Epithelial cell of proximal tubule (primary cell): ENCODE measurements around the gene TNFAIP8. TPM values are rescaled to one million over a fixed set of nuclear protein-coding genes. Genes with fewer than 3 reads are reported as not detected.

Experiments
- DNase-seq: peaks from one replicate; pipeline ENCODE4 v3.0.0-alpha.2; 2011; ENCODE audit warnings: low read depth
- H3K4me3 ChIP-seq: 2 replicates; pipeline ENCODE4 v1.5.1; 2011; ENCODE audit warnings: low read depth, mild to moderate bottlenecking, low read length
- total RNA-seq: library from RNA; depleted of rRNA; stranded (reverse); fragments of >200 nt; gene quantifications from 2 replicates; pipeline ENCODE4 v1.2.3, GENCODE V29; 2015
- TF ChIP-seq, protein P1 (sequence below): conservative IDR thresholded peaks from 2 replicates; pipeline ENCODE4 v1.5.1; 2012; ENCODE audit warnings: low read depth, mild to moderate bottlenecking, low read length

The TNFAIP8 gene
- total RNA-seq, 1 donor from 2014 or later = 60.9 TPM

DNA sequence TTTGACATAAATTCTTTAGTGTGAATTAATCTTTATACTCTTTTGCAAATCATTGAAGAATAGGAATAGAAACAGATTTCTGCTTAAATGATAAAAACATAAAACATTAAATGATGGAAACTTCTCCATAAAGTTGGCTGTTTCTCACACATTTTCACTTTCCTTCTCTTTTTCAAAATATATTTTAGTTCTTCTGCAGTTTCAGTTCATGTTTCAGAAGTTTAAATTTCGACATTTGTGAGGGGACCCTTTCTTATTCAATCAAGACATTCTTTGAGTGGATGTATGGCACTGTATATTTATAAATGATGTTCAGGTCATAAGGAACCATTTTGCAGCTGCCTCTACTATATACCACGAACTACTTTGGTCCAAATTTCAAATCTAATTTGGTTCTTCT is 34.6 kb downstream of the TNFAIP8 start:
- no peak for DNase-seq
- TF ChIP-seq, protein P1, sequence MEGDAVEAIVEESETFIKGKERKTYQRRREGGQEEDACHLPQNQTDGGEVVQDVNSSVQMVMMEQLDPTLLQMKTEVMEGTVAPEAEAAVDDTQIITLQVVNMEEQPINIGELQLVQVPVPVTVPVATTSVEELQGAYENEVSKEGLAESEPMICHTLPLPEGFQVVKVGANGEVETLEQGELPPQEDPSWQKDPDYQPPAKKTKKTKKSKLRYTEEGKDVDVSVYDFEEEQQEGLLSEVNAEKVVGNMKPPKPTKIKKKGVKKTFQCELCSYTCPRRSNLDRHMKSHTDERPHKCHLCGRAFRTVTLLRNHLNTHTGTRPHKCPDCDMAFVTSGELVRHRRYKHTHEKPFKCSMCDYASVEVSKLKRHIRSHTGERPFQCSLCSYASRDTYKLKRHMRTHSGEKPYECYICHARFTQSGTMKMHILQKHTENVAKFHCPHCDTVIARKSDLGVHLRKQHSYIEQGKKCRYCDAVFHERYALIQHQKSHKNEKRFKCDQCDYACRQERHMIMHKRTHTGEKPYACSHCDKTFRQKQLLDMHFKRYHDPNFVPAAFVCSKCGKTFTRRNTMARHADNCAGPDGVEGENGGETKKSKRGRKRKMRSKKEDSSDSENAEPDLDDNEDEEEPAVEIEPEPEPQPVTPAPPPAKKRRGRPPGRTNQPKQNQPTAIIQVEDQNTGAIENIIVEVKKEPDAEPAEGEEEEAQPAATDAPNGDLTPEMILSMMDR = no peak
- no peak overlapping the region for H3K4me3 ChIP-seq

DNA sequence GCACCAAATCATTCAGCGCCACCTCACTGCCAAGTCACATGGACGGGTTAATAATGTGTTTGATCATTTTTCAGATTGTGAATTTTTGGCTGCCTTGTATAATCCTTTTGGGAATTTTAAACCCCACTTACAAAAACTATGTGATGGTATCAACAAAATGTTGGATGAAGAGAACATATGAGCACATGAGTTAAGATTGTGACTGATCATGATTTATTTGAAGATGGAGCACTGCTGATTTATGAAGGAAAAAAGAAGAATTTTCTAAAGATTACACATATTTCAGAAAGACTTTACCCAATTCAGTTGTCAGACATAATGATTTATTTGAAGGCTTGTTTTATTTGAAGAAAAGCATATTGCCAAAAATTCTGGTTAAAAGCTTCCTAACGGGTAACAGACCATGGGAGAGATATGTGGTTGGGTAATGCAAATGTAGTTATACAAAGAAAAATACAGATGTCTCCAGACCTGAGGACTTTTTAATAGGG is 37.4 kb downstream of the TNFAIP8 start:
- no peak for DNase-seq
- no peak overlapping the region for H3K4me3 ChIP-seq
- TF ChIP-seq, protein P1 = no peak

DNA sequence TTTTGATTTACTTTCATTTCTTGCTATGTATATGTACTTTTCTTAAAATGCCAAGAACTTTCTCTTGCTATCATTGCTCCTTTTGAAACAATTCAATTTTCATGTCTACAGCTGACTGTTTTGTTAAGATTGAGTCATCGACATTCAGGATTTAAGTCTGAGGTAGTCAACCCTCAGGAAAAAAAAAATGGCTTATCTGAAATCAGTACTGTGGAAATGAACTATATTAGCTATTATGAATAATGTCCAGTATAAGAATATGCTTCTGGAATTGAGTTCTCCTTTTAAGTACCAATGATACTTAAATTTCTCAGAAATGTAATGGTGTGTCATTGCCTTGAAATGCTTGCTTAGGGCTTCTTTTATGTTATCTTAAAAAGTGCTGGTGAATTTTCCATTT is 37.9 kb downstream of the TNFAIP8 start:
- TF ChIP-seq, protein P1 = no peak
- H3K4me3 ChIP-seq = no peak overlapping the region
- DNase-seq = no peak

DNA sequence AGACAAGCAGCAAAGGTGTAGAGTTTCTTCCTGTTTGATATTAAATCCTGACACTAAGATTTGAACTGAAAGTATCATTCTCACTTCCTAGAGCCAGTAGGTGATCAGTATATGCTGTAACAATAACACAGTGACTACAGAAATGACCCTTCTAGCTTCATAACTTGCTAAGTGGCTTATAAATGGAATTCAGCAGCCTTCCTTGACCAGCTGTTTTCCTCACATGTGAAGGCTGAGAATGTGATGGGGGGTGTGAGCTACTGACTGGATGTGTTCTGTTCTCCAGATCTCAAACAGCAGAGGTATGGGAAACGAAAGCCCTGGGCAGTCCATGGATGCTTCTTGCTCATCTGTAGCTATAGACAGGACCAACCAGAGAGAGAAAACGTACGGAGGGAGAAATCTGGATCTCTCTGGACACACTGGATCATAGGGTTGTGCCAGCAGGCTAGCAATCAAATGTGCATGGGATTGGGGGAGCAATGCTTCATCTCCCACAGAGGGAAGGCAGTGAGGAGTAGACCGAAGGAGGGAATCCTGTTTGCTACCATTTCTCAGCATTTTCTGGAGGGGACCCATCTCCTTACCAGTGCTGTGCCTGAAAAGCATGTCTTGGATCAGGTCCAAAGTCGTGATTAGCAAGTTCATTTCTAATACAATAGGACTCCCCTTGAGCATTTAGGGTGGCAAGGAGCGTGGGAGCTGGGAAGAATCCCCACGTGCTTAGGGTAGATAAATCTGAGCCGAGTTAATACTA is 39.4 kb downstream of the TNFAIP8 start:
- no peak overlapping the region for H3K4me3 ChIP-seq
- DNase-seq = no peak
- TF ChIP-seq, protein P1 = no peak

DNA sequence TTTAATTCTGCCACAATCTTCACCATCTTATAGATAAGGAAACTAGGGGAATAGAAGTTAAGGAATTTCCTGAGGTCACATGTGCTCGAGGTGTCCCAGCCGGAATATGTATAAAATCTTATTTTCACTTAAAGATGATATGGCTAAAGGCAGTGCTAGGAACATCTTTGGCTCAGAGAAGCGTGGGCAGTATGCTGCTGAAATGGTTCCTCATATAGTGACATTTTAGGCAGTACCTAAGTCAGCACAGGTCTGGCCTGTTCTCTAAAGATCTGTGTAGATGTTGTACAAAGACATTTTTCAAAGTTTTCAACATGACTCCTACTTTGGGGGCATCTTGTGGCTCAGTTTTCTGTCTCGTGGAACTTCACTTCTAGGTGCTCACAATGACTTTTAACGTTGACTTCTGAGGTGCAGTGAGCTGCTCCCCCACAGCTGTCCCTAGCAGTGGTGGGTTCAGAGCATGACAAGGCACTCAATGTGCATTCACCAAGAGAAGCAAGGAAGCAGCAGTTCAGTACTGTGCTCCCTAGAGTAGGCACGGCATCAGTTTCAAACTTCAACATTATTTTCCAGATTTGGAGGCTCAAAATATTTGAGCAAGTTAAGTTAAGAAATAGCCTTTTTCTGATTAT is 40.3 kb downstream of the TNFAIP8 start:
- DNase-seq = no peak
- TF ChIP-seq, protein P1 = no peak
- H3K4me3 ChIP-seq = no peak overlapping the region

DNA sequence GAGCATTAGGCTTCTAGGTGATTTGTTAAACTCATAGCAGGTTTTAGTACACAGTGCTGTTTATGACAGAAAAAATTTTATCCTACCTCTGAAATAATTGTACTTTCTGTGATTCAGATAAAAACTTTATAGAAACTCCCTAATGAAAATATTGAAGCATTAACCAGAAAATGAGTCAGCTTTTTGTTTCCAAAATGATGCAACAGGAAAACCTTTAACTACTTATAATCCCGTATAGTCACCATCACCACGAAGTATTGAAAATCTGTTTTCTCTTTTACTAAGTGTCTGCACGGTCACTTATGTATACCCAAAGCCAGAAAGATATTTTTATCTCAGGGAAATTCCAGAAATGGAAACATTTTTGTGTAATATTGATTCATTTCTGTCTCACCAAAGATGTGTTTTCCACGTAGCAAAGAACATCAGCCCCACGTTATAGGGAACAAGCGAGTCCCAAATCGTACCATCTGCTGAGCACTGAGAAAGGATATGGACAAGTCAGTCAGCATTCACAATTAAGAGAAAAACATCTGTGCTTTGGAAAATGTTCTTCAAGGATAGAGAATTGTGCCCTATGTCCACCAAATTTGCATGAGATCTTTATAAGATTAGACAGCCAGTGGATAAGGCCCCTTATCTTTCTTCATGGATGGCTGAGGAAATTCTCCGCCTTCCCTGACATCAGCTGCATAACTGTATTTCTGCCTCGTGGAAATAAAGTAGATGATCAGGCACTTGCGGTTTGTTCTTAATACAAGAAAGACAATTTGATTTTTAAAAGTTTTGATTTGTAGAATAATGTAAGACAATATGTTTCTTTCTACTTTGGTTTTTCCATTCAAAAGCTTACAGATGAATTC is 41.9 kb downstream of the TNFAIP8 start:
- no peak for DNase-seq
- H3K4me3 ChIP-seq = no peak overlapping the region

More for the DNA sequence above, 41.9 kb downstream of the TNFAIP8 start:
- TF ChIP-seq, protein P1 = no peak
